Neural crest cell (in vitro differentiated cells): Measurements from ENCODE around the gene FGD4. TPM values are rescaled to one million over a fixed set of nuclear protein-coding genes. Genes with fewer than 3 reads are reported as not detected.

Source experiments
- DNase-seq: peaks from one replicate; pipeline ENCODE4 v3.0.0; 2021; ENCODE audit warnings: low read depth, mixed read lengths, low spot score
- H3K27ac Mint-ChIP-seq: one replicate; pipeline ENCODE4 v1.8.0; 2021; ENCODE audit warnings: mild to moderate bottlenecking, mixed read lengths; ENCODE audit not compliant: unreplicated experiment
- H3K27me3 Mint-ChIP-seq: 2 replicates; pipeline ENCODE4 v1.8.0; 2021; ENCODE audit warnings: low read depth, mild to moderate bottlenecking, mixed read lengths
- H3K36me3 Mint-ChIP-seq: 2 replicates; pipeline ENCODE4 v1.8.0; 2021; ENCODE audit warnings: low read depth, mild to moderate bottlenecking, mixed read lengths
- H3K4me1 Mint-ChIP-seq: 2 replicates; pipeline ENCODE4 v1.8.0; 2021; ENCODE audit warnings: mixed read lengths
- H3K4me3 Mint-ChIP-seq: one replicate; pipeline ENCODE4 v1.8.0; 2021; ENCODE audit warnings: mild to moderate bottlenecking, mixed read lengths
- H3K9me3 Mint-ChIP-seq: 2 replicates; pipeline ENCODE4 v1.8.0; 2021; ENCODE audit warnings: mixed read lengths
- CTCF ChIP-seq: fragments of 200-600 bp; sonication (generic); conservative IDR thresholded peaks from 2 replicates; pipeline ENCODE4 v1.5.0; 2021; ENCODE audit warnings: antibody characterized with exemption, mild to moderate bottlenecking
- total RNA-seq: library from RNA; stranded (reverse); gene quantifications from 2 replicates; pipeline ENCODE4 v1.2.1, GENCODE V29; 2021

The FGD4 gene
- total RNA-seq, 1 donor from 2014 or later: 35.8 TPM

GRCh38 chr12:32686340-32686739 lies 287.0 kb downstream of the FGD4 start:
- Mint-ChIP-seq H3K9me3 (no peaks in the 10 kb centered on the region), H3K4me1 (peaks cover 14% of the 10 kb centered on the region), H3K27me3 (no peaks in the 10 kb centered on the region), H3K4me3 (no peak overlapping the region), H3K27ac (no peak overlapping the region), H3K36me3 (peaks cover 17% of the 10 kb centered on the region)
- no peak for TF ChIP-seq CTCF
- DNase-seq: no peak

- H3K4me1 Mint-ChIP-seq: peaks cover 14% of the 10 kb centered on the region
- no peak for DNase-seq
- H3K9me3 Mint-ChIP-seq: no peaks in the 10 kb centered on the region
- H3K36me3 Mint-ChIP-seq: peaks cover 16% of the 10 kb centered on the region
- TF ChIP-seq CTCF: no peak
- no peaks in the 10 kb centered on the region for H3K27me3 Mint-ChIP-seq
- no peak overlapping the region for H3K27ac Mint-ChIP-seq
- H3K4me3 Mint-ChIP-seq: no peak overlapping the region
These were observed 289.4 kb downstream of the FGD4 start for GRCh38 chr12:32688786-32689185.

- Mint-ChIP-seq H3K4me1 (peaks cover 14% of the 10 kb centered on the region), H3K27me3 (no peaks in the 10 kb centered on the region), H3K9me3 (peaks cover 5% of the 10 kb centered on the region), H3K36me3 (peaks cover 28% of the 10 kb centered on the region), H3K27ac (no peak overlapping the region), H3K4me3 (no peak overlapping the region)
- DNase-seq: no peak
- TF ChIP-seq CTCF: no peak
These were observed 291.6 kb downstream of the FGD4 start for GRCh38 chr12:32690927-32691326.

- Mint-ChIP-seq H3K9me3 (peaks cover 5% of the 10 kb centered on the region), H3K27ac (no peak overlapping the region), H3K36me3 (peaks cover 26% of the 10 kb centered on the region), H3K4me1 (peaks cover 18% of the 10 kb centered on the region), H3K27me3 (no peaks in the 10 kb centered on the region), H3K4me3 (no peak overlapping the region)
- no peak for DNase-seq
- TF ChIP-seq CTCF: no peak
These were observed 293.0 kb downstream of the FGD4 start for GRCh38 chr12:32692358-32692757.

- H3K36me3 Mint-ChIP-seq: peaks cover 26% of the 10 kb centered on the region
- H3K4me3 Mint-ChIP-seq: no peak overlapping the region
- H3K27ac Mint-ChIP-seq: no peak overlapping the region
- no peak for DNase-seq
- peaks cover 5% of the 10 kb centered on the region for H3K9me3 Mint-ChIP-seq
- no peak for TF ChIP-seq CTCF
- H3K27me3 Mint-ChIP-seq: no peaks in the 10 kb centered on the region
- peaks cover 22% of the 10 kb centered on the region for H3K4me1 Mint-ChIP-seq
These were observed 293.7 kb downstream of the FGD4 start for GRCh38 chr12:32693036-32693435.
